Testis (tissue), 2 donors: ENCODE measurements around the gene TTC36.

Experiments used
- POLR2A ChIP-seq: fragments of 450-650 bp; IDR thresholded peaks from one replicate; pipeline ENCODE4 v1.6.1; 2017; ENCODE audit warnings: antibody characterized with exemption, mild to moderate bottlenecking, moderate library complexity
- TF ChIP-seq, protein P1 (sequence below), 3 experiments: fragments of 450-650 bp in 2 of 3; fragments of 200-600 bp in 1 of 3; sonication (generic) in 1 of 3; IDR thresholded peaks; one replicate each; pipeline ENCODE4 v1.5.1; 2016 to 2019; ENCODE audit warnings: antibody characterized with exemption in 3 of 3, mild to moderate bottlenecking in 2 of 3, moderate library complexity in 1 of 3

- TF ChIP-seq, protein P1, sequence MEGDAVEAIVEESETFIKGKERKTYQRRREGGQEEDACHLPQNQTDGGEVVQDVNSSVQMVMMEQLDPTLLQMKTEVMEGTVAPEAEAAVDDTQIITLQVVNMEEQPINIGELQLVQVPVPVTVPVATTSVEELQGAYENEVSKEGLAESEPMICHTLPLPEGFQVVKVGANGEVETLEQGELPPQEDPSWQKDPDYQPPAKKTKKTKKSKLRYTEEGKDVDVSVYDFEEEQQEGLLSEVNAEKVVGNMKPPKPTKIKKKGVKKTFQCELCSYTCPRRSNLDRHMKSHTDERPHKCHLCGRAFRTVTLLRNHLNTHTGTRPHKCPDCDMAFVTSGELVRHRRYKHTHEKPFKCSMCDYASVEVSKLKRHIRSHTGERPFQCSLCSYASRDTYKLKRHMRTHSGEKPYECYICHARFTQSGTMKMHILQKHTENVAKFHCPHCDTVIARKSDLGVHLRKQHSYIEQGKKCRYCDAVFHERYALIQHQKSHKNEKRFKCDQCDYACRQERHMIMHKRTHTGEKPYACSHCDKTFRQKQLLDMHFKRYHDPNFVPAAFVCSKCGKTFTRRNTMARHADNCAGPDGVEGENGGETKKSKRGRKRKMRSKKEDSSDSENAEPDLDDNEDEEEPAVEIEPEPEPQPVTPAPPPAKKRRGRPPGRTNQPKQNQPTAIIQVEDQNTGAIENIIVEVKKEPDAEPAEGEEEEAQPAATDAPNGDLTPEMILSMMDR (IDR thresholded peaks at IDR 0.05), result peak in 1 of 3 experiments; percentile 18
- TF ChIP-seq POLR2A, result no peak
These were observed 42.0 kb upstream of the TTC36 start for GRCh38 chr11:118485273-118485672.
